ENCODE results near the gene GPR37L1.
"Not testable (repeated sequence)": the region's sequence is repeated elsewhere in the genome, so short reads cannot be mapped to it uniquely, and the experiment has no call there.

GPR37L1 gene

DNA sequence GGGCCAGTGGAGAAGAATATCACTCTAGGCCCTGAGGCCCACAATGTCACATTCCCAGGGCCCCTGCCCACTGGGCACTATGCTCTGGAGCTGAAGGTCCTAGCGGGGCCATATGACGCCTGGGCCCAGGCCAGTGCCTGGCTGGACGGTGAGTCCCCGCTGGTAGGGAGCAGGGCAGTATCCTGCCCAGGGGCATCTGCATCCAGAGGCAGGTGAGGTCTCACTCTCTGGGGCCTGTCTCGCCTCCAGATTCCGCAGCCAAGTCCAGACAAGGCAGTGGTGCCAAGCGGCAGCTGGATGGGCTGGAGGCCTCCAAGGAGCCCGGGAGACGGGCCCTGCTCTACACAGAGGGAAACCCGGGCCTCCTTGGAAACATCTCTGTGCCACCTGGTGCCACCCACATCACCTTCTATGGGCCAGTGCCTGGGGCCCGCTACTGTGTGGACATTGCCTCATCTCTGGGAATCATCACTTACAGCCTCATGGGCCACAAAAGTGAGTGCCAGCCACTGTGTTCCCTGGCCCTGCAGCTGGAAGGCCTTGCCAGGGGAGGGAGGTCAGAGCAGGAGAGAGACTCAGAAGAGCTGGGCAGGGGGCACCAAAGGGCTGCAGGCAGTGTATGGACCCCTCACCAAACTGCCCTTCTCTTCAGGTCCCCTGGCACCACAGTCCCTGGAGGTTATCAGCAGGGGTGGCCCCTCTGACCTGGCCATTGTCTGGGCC lies 48.7 kb downstream of the GPR37L1 start:
- no peak for DNase-seq

DNA sequence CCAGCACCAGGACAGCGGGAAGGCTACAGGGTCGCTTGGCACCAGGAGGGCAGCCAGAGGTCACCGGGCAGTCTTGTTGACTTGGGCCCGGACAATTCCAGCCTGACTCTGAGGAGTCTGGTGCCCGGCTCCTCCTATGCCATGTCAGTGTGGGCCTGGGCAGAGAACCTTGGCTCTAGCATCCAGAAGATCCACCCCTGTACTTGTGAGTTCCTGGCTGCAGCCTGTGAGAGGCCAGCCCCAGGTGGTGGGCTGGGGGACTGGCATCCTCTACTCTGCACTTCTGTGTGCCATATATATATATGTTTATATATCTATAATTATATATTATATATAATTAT lies 49.3 kb downstream of the GPR37L1 start:
- no peak for DNase-seq

GRCh38 chr1:202173993-202174392 lies 51.3 kb downstream of the GPR37L1 start:
- DNase-seq, result no peak

DNA sequence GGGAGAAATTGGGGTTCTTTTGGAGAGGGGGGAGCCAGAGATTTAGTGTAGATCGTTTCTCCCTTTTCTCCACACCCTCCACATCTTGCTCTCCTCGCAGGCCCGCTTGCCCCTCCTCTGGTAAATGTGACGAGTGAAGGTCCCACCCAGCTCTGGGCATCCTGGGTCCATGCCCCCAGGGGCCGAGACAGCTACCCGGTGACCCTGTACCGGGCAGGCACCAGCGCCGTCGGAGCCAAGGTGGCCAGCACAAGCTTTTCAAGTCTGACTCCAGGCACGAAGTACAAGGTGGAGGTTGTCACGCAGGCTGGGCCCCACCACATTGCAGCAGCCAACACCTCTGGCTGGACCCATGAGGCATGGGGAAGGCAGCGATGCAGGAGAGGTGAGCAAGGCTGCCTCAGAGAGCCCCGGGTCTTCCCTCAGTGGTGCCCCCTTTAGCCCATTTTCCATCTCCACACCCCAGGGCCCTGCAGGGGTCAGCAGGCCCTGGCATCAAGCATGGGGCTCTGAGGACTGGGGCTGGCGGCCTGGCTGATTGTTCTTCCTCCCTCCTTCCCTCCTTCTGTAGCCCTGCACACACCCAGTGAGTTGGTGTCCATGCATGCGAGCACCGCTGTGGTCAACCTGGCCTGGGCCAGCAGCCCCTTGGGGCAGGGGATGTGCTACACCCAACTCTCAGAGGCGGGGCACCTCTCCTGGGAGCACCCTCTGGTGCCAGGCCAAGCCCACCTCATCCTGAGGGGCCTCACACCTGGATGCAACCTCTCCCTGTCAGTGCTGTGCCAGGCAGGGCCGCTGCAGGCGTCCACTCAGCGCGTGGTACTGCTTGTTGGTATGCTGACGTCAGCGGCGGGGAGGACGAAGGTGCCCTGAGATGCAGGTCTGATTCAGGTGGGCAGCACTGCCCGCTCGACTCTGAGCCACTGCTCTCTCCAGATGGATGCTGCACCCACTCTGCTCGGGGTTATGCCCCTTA lies 54.5 kb downstream of the GPR37L1 start:
- DNase-seq, result no peak

- DNase-seq, result no peak
Measured at GRCh38 chr1:202179828-202180750, 57.4 kb downstream of the GPR37L1 start.

DNA sequence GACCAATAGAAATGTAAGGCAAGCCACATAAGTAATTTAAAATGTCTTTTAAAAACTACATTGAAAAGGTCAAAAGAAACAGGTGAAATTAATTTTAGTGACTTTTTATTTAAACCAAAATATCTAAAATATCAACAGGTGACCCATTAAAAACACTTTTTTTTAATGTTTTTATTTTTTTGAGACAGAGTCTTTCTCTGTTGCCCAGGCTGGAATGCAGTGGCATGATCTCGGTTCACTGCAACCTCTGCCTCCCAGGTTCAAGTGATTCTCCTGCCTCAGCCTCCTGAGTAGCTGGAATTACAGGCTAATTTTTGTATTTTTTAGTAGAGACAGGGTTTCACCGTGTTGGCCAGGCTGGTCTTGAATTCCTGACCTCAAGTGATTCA lies 58.0 kb downstream of the GPR37L1 start:
- DNase-seq, result not testable (repeated sequence)

GRCh38 chr1:202181586-202181985 lies 58.9 kb downstream of the GPR37L1 start:
- DNase-seq, result no peak

GRCh38 chr1:202182040-202182877 lies 59.5 kb downstream of the GPR37L1 start:
- no peak for DNase-seq
